BJ (cell line): ENCODE measurements around the gene RAP2B. TPM values are rescaled to one million over a fixed set of nuclear protein-coding genes. Genes with fewer than 3 reads are reported as not detected.

Experiments used
- CTCF ChIA-PET: fragments of 350-600 bp; formaldehyde crosslinking; extraction: SDS; loops from one replicate; lab custom pipeline; 2021; ENCODE audit warnings: antibody characterized with exemption, inconsistent platforms; lab: Yijun Ruan, JAX
- POLR2A ChIA-PET: fragments of 300-600 bp; sonication (Branson Sonifier 250); formaldehyde crosslinking; extraction: SDS; loops from one replicate; lab custom pipeline; 2021; ENCODE audit warnings: antibody characterized with exemption; lab: Charles Lee
- DNase-seq: peaks from one replicate; pipeline ENCODE4 v3.0.0-alpha.2; 2011; ENCODE audit warnings: low read depth
- H3K27me3 ChIP-seq: 2 replicates; pipeline ENCODE4 v1.6.0; 2011; ENCODE audit warnings: low read length; ENCODE audit not compliant: control insufficient read depth, insufficient read depth
- H3K36me3 ChIP-seq: 2 replicates; pipeline ENCODE4 v1.5.1; 2011; ENCODE audit warnings: low read length; ENCODE audit not compliant: control insufficient read depth, insufficient read depth
- H3K4me3 ChIP-seq: 2 replicates; pipeline ENCODE4 v1.5.1; 2011; ENCODE audit warnings: low read depth, mild to moderate bottlenecking, control low read depth, low read length
- polyA plus RNA-seq: library from polyadenylated mRNA; depleted of rRNA; stranded (reverse); fragments of >200 nt; gene quantifications from 2 replicates; pipeline ENCODE4 v1.2.3, GENCODE V29; 2011
- TF ChIP-seq, protein P1 (sequence below): IDR thresholded peaks from 2 replicates; pipeline ENCODE4 v1.5.1; 2011; ENCODE audit warnings: low read depth, mild to moderate bottlenecking, control low read depth, inconsistent platforms, low read length, moderate library complexity; ENCODE audit not compliant: insufficient read depth

The RAP2B gene
- polyA plus RNA-seq, 1 experiment = 7.2 TPM

DNA sequence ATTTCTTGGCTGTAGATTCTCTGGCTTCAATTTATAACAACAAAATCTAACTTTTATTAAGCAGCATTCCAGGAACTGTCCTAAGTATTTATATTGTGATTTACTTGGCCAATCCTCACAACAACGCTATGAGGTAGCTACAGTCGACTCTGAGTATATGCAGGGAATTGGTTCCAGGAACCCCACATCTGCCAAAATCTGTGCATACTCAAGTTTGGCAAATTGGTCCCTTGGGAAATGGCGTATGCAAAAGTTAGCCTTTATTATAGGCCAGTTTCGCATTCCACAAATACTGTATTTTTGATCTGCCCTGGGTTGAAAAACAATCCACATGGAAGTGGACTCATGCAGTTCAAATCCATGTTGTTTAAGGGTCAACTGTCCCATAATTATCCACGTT, 53.9 kb downstream of the RAP2B start:
- ChIA-PET POLR2A (no interaction called here), CTCF (no interaction called here)
- no peak overlapping the region for H3K4me3 ChIP-seq
- H3K36me3 ChIP-seq = no peaks in the 10 kb centered on the region
- no peaks in the 10 kb centered on the region for H3K27me3 ChIP-seq
- TF ChIP-seq, protein P1, sequence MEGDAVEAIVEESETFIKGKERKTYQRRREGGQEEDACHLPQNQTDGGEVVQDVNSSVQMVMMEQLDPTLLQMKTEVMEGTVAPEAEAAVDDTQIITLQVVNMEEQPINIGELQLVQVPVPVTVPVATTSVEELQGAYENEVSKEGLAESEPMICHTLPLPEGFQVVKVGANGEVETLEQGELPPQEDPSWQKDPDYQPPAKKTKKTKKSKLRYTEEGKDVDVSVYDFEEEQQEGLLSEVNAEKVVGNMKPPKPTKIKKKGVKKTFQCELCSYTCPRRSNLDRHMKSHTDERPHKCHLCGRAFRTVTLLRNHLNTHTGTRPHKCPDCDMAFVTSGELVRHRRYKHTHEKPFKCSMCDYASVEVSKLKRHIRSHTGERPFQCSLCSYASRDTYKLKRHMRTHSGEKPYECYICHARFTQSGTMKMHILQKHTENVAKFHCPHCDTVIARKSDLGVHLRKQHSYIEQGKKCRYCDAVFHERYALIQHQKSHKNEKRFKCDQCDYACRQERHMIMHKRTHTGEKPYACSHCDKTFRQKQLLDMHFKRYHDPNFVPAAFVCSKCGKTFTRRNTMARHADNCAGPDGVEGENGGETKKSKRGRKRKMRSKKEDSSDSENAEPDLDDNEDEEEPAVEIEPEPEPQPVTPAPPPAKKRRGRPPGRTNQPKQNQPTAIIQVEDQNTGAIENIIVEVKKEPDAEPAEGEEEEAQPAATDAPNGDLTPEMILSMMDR = no peak
- no peak for DNase-seq

DNA sequence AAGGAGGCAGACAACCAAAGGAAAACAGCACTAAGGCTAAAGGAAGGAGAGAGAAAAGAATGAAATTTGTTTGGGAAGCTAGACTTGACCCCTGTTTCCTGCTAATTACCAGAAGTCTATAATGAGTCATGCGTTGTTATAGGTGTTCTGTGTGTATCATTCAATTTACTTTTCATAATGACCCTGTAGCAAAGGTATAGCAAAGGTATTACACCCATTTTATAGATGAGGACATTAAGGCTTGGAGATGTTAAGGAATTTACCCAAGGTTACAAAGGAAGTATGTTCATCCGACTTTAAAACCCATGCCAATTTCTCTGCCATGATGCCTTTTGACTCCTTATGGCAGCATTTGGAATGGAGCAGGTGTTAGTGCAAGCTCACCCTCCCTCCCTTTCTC, 54.9 kb downstream of the RAP2B start:
- POLR2A ChIA-PET = no interaction called here
- CTCF ChIA-PET = no interaction called here
- no peak overlapping the region for H3K4me3 ChIP-seq
- TF ChIP-seq, protein P1 = no peak
- no peaks in the 10 kb centered on the region for H3K27me3 ChIP-seq
- DNase-seq = no peak
- no peaks in the 10 kb centered on the region for H3K36me3 ChIP-seq

DNA sequence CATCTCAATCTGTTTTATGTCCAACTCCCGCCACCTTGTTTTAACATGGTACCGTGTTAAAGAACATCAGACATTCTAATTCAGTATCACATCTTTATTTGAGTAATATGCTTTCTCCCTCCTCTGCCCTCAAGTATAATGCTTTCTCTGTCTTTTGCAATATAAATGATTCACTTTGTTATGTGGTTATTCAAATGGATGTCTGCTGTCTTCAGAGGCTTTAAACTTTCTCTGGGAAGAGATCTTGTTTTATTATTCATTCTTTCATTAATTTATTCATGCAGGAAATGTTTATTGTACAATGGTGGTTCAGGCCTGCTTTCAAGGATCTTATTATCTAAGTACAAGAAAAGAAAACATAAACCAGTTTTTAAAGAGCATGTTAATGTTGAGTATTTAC, 57.1 kb downstream of the RAP2B start:
- Histone ChIP-seq H3K27me3 (no peaks in the 10 kb centered on the region), H3K4me3 (no peak overlapping the region), H3K36me3 (no peaks in the 10 kb centered on the region)
- DNase-seq = no peak
- TF ChIP-seq, protein P1 = no peak
- ChIA-PET POLR2A (no interaction called here), CTCF (no interaction called here)
